Transverse colon (tissue), 4 donors: Measurements from ENCODE around the gene RAB8B. TPM values are rescaled to one million over a fixed set of nuclear protein-coding genes. Genes with fewer than 3 reads are reported as not detected.
A peak's percentile ranks its signal among the peaks of the same experiment; 100 is the strongest.
"Not testable (repeated sequence)": the region's sequence is repeated elsewhere in the genome, so short reads cannot be mapped to it uniquely, and the experiment has no call there.

Source experiments
- DNase-seq: peaks from one replicate; pipeline ENCODE4 v3.0.0-alpha.2; 2019
- H3K27ac ChIP-seq, 4 donors: fragments of 200-600 bp; sonication (generic); 2 replicates each; pipeline ENCODE4 v1.5.1; 2016 to 2018; ENCODE audit warnings: inconsistent platforms in 4 of 4
- H3K27me3 ChIP-seq: fragments of 200-600 bp; sonication (generic); 2 replicates; pipeline ENCODE4 v1.5.1; 2017; ENCODE audit warnings: inconsistent platforms
- H3K36me3 ChIP-seq, 4 donors: fragments of 200-600 bp; sonication (generic); 2 replicates each; pipeline ENCODE4 v1.5.1; 2017 to 2019; ENCODE audit warnings: inconsistent platforms in 4 of 4
- H3K4me1 ChIP-seq, 4 donors: fragments of 200-600 bp; sonication (generic); 2 replicates each; pipeline ENCODE4 v1.5.1; 2017 to 2020; ENCODE audit warnings: inconsistent platforms in 4 of 4
- H3K4me3 ChIP-seq, 4 donors: fragments of 200-600 bp; sonication (generic); 1 replicate in 1 of 4; 2 replicates in 3 of 4; pipeline versions ENCODE4 v1.5.1 to v1.6.1; 2017 to 2019; ENCODE audit warnings: inconsistent platforms in 4 of 4
- H3K9me3 ChIP-seq, 2 donors: fragments of 200-600 bp; sonication (generic); 2 replicates each; pipeline ENCODE4 v1.5.1; 2017 to 2019; ENCODE audit warnings: inconsistent platforms in 2 of 2
- EP300 ChIP-seq: sonication (generic); formaldehyde crosslinking; IDR thresholded peaks from one replicate; pipeline ENCODE4 v1.6.1; 2017; ENCODE audit warnings: antibody characterized with exemption, low read depth
- POLR2A ChIP-seq: fragments of 450-650 bp; IDR thresholded peaks from one replicate; pipeline ENCODE4 v1.6.1; 2016; ENCODE audit warnings: antibody characterized with exemption, mild to moderate bottlenecking, moderate library complexity
- POLR2AphosphoS5 ChIP-seq, 3 donors: sonication (generic); formaldehyde crosslinking; IDR thresholded peaks; one replicate each; pipeline ENCODE4 v1.6.1; 2016; ENCODE audit warnings: antibody characterized with exemption in 3 of 3
- WGBS, 2 donors: methylation state at CpG; one replicate each; pipeline ENCODE4 v1.1.5; 2018; ENCODE audit warnings: low coverage in 1 of 2; 5-methylcytosine and 5-hydroxymethylcytosine counted together
- in situ Hi-C, 4 donors: fragments of 200-750 bp; cut with MboI; loops; one replicate each; pipeline versions ENCODE4 v1.15.0 to v1.15.1; 2017; ENCODE audit warnings: low sequenced_read_pairs in 3 of 4, low pct_ligation_motif_present in 1 of 4, low pct_unique_long_range_greater_than_20kb in 1 of 4
- intact Hi-C: fragments of 100-400 bp; cut with DNase I; formaldehyde crosslinking; loops from one replicate; pipeline ENCODE4 v1.15.1; 2023; ENCODE audit warnings: low total_unique reads
- total RNA-seq, 4 donors: library from RNA; depleted of rRNA; stranded (reverse); fragments of >200 nt; gene quantifications; one replicate each; pipeline ENCODE4 v1.1.0, GENCODE V29; 2016
- TF ChIP-seq, protein P1 (sequence below), 5 experiments: fragments of 200-600 bp in 3 of 5; fragments of 450-650 bp in 2 of 5; sonication (generic) in 3 of 5; IDR thresholded peaks; 1 replicate in 2 of 5; 2 replicates in 3 of 5; pipeline ENCODE4 v1.5.1; 2016 to 2017; ENCODE audit warnings: antibody characterized with exemption in 5 of 5, inconsistent platforms in 3 of 5, mild to moderate bottlenecking in 2 of 5, moderate library complexity in 1 of 5

Gene RAB8B
- total RNA-seq, 4 donors from 2014 or later = 3.2 to 25.4 (median 9.5) TPM

DNA sequence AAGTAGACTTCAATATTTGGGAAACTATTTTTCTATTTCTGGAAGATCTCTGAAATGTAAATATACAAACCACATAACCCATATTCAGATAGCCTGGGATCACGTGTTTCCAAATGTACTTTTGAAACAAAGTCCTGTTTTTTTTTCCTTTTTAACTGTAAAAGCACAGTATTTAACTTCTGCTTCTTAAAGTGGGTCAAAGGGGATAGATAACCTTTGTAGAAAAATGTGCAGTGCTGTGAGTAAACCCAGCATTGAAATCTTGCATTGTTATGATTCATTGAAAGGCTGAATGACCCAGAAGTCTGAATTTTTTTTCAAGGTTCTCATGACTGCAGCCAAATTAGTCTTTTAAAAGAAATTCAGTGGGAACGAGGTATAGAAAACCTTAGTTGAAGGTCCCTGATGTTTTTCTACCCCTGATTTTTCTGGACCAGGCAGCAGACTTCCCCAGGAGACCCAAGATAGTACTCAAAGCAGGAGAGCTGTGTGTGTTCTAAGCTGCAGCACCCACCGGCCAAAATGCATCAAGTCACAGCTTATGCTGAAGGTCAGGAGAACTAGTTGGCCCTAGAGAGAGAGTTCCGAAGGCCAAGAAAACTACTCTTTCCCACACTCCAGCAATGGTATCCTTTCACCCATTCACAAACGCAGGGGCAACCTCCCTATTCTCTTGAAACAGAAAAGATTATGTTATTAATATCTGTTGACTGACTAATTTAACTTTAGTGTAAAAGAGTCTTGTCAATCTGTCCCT is 44.4 kb downstream of the RAB8B start:
- Histone ChIP-seq H3K36me3 (no peaks in the 10 kb centered on the region), H3K4me1 (peaks cover 15 to 49% (median 25%) of the 10 kb centered on the region in 4 donors), H3K27me3 (no peaks in the 10 kb centered on the region), H3K4me3 (peak overlapping the region in 1 of 4 donors; percentile 4), H3K9me3 (no peaks in the 10 kb centered on the region), H3K27ac (peak overlapping the region; percentile 46 to 79 (median 70))
- WGBS, 2 donors = 24 to 51% methylated on average over 3 to 5 of the region's 5 CpGs
- intact Hi-C loops (no loop called here), in situ Hi-C loops (no loop called here)
- TF ChIP-seq POLR2A (no peak), EP300 (no peak), POLR2AphosphoS5 (IDR thresholded peaks at IDR 0.05) (no peak)
- TF ChIP-seq, protein P1, sequence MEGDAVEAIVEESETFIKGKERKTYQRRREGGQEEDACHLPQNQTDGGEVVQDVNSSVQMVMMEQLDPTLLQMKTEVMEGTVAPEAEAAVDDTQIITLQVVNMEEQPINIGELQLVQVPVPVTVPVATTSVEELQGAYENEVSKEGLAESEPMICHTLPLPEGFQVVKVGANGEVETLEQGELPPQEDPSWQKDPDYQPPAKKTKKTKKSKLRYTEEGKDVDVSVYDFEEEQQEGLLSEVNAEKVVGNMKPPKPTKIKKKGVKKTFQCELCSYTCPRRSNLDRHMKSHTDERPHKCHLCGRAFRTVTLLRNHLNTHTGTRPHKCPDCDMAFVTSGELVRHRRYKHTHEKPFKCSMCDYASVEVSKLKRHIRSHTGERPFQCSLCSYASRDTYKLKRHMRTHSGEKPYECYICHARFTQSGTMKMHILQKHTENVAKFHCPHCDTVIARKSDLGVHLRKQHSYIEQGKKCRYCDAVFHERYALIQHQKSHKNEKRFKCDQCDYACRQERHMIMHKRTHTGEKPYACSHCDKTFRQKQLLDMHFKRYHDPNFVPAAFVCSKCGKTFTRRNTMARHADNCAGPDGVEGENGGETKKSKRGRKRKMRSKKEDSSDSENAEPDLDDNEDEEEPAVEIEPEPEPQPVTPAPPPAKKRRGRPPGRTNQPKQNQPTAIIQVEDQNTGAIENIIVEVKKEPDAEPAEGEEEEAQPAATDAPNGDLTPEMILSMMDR (IDR thresholded peaks at IDR 0.05) = no peak
- no peak for DNase-seq

DNA sequence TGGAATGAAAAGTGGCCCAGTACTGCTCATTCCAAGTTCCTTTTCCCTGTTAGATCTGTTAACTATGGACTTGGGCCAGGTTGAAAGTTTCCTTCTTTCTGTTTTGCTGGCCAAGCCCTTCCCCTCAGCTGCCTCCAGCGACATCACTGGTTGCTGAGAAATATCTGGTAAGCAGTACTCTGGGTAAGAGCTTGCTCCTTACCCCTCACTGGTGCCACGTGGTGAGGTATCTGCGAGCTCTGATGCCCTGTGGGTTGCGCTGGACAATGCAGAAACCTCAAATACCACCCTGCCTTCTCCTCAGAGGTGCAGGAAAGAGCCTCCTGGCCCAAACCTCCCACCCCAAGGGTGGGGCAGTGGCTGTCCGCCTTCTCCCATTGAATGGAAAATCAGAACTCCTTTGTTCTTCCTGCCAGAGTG is 45.1 kb downstream of the RAB8B start:
- intact Hi-C loops (no loop called here), in situ Hi-C loops (no loop called here)
- Histone ChIP-seq H3K4me3 (peak overlapping the region in 1 of 4 donors; percentile 4), H3K27ac (peak overlapping the region; percentile 46 to 79 (median 70)), H3K4me1 (peaks cover 15 to 51% (median 26%) of the 10 kb centered on the region in 4 donors), H3K27me3 (no peaks in the 10 kb centered on the region), H3K9me3 (no peaks in the 10 kb centered on the region), H3K36me3 (no peaks in the 10 kb centered on the region)
- TF ChIP-seq EP300 = no peak
- no peak for TF ChIP-seq POLR2A
- no peak for TF ChIP-seq POLR2AphosphoS5 (IDR thresholded peaks at IDR 0.05)
- TF ChIP-seq, protein P1 (IDR thresholded peaks at IDR 0.05) = no peak
- DNase-seq = peak; percentile 49
- 58% methylated on average over 5 of the region's 5 CpGs; no CpG with 5 or more reads in 1 of the 2 donors for WGBS, 2 donors

DNA sequence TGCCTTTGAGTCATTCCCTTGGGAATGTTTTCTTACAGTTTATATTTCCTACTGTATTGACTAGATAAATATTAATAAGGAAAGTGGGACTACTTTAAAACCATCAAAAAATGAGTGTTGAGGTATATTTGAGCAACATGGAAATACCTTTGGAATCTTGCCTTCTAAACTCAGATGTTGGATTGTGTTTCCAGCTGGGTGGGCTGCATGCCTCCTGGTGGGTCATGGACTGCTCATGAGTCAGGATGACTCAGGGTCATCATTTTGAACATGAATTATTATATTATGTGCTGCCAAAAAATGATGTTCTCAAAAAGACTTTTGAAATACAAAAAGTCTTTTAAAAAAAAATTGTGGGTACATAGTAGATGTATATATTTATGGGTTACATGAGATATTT is 46.9 kb downstream of the RAB8B start:
- Histone ChIP-seq H3K9me3 (no peaks in the 10 kb centered on the region), H3K36me3 (no peaks in the 10 kb centered on the region), H3K27me3 (no peaks in the 10 kb centered on the region), H3K4me3 (no peak overlapping the region), H3K4me1 (peaks cover 15 to 53% (median 26%) of the 10 kb centered on the region in 4 donors), H3K27ac (no peak overlapping the region)
- no peak for DNase-seq
- in situ Hi-C loops (no loop called here), intact Hi-C loops (no loop called here)
- TF ChIP-seq EP300 = no peak
- no peak for TF ChIP-seq POLR2A
- TF ChIP-seq, protein P1 (IDR thresholded peaks at IDR 0.05) = no peak
- TF ChIP-seq POLR2AphosphoS5 (IDR thresholded peaks at IDR 0.05) = no peak

DNA sequence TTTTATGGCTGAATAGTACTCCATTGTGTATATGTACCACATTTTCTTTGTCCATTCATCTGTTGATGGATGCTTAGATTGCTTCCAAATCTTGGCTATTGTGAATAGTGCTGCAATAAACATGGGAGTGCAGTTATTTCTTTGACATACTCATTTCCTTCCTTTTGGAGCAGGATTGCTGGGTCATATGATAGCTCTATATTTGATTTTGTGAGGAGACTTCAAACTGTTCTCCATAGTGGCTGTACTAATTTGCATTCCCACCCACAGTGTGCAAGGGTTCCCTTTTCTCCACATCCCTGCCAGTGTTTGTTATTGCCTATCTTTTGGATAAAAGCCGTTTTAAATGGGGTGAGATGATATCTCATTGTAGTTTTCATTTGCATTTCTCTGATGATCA is 47.7 kb downstream of the RAB8B start:
- 50% methylated on average over 1 of the region's 1 CpG for WGBS, 2 donors
- intact Hi-C loops, DNase-seq, H3K4me3 ChIP-seq, H3K9me3 ChIP-seq, H3K36me3 ChIP-seq, H3K27ac ChIP-seq, in situ Hi-C loops, H3K27me3 ChIP-seq: not testable (repeated sequence)
- H3K4me1 ChIP-seq = peaks cover 15 to 49% (median 25%) of the 10 kb centered on the region in 4 donors

DNA sequence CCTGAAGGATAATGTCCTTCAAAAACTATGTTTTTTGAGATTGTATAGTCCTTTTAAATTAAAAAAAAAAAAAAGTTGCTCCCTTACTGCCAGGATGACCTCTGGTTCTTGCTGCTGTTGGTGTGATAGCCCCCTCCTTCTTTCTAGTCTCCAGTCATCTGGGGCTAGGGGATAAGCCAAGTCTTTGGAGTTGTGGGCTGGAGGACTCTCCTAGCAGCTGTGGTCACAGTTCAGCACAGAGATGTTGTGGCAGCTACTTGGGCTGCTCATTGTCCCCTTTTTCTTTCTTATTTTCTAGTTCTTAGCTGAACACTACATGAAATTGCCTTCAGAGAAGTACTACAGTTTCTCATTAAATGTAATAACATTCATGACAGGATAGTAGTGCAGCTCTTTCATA is 48.8 kb downstream of the RAB8B start:
- intact Hi-C loops = no loop called here
- no peaks in the 10 kb centered on the region for H3K36me3 ChIP-seq
- no peak overlapping the region for H3K4me3 ChIP-seq
- in situ Hi-C loops = no loop called here
- peaks cover 15 to 46% (median 22%) of the 10 kb centered on the region in 4 donors for H3K4me1 ChIP-seq
- no peak for DNase-seq
- no peaks in the 10 kb centered on the region for H3K9me3 ChIP-seq
- H3K27me3 ChIP-seq = no peaks in the 10 kb centered on the region
- TF ChIP-seq, protein P1 (IDR thresholded peaks at IDR 0.05) = no peak
- TF ChIP-seq EP300 (no peak), POLR2A (no peak), POLR2AphosphoS5 (IDR thresholded peaks at IDR 0.05) (no peak)
- H3K27ac ChIP-seq = peak overlapping the region in 1 of 4 donors; percentile 2
